H1 (cell line): ENCODE results near the gene SLC16A5. TPM values are rescaled to one million over a fixed set of nuclear protein-coding genes. Genes with fewer than 3 reads are reported as not detected.

Source experiments
- ASH2L ChIP-seq: fragments of 200-600, 300-600 bp; sonication (generic); IDR thresholded peaks from one replicate; pipeline ENCODE4 v1.7.1; 2017; ENCODE audit warnings: low read length
- ATF2 ChIP-seq: IDR thresholded peaks from 2 replicates; pipeline ENCODE4 v1.6.1; 2012; ENCODE audit warnings: low read length, inconsistent platforms
- CHD1 ChIP-seq: IDR thresholded peaks from 2 replicates; pipeline ENCODE4 v1.6.1; 2012; ENCODE audit warnings: low read depth, low read length, improper control_type of control experiment
- CHD2 ChIP-seq: IDR thresholded peaks from 2 replicates; pipeline ENCODE4 v1.6.1; 2012; ENCODE audit warnings: low read length, improper control_type of control experiment
- CREB1 ChIP-seq: IDR thresholded peaks from 2 replicates; pipeline ENCODE4 v1.6.1; 2012; ENCODE audit warnings: inconsistent platforms
- CTBP2 ChIP-seq: IDR thresholded peaks from 2 replicates; pipeline ENCODE4 v1.7.0; 2011; ENCODE audit warnings: borderline replicate concordance, mild to moderate bottlenecking, moderate library complexity, mixed read lengths, low read length; ENCODE audit not compliant: insufficient read depth, insufficient read length
- CTCF ChIP-seq, 3 experiments: IDR thresholded peaks; 1 replicate in 2 of 3; 2 replicates in 1 of 3; pipeline versions ENCODE4 v1.5.1 to v1.6.1; 2011; ENCODE audit warnings: low read length in 3 of 3, mild to moderate bottlenecking in 3 of 3, inconsistent platforms in 2 of 3, low read depth in 1 of 3, moderate library complexity in 1 of 3; ENCODE audit not compliant: insufficient read depth in 1 of 3; ENCODE audit errors: control extremely low read depth in 1 of 3
- EZH2 ChIP-seq: fragments of 200-600 bp; sonication (generic); IDR thresholded peaks from 2 replicates; pipeline ENCODE4 v1.7.1; 2012; ENCODE audit warnings: low read depth, mild to moderate bottlenecking, moderate library complexity, low read length, inconsistent platforms; ENCODE audit not compliant: severe bottlenecking
- NANOG ChIP-seq: IDR thresholded peaks from 2 replicates; pipeline ENCODE4 v1.6.1; 2011; ENCODE audit warnings: low read length, low read depth, mild to moderate bottlenecking, inconsistent platforms; ENCODE audit not compliant: insufficient read depth, poor library complexity, severe bottlenecking
- POLR2A ChIP-seq, 2 experiments: IDR thresholded peaks; 1 replicate in 1 of 2; 2 replicates in 1 of 2; pipeline ENCODE4 v1.6.1; 2011; ENCODE audit warnings: low read depth in 2 of 2, low read length in 2 of 2, mild to moderate bottlenecking in 2 of 2; ENCODE audit errors: control extremely low read depth in 1 of 2
- POLR2AphosphoS5 ChIP-seq: IDR thresholded peaks from 2 replicates; pipeline ENCODE4 v1.6.1; 2011; ENCODE audit warnings: low read depth, low read length
- RAD21 ChIP-seq, 2 experiments: IDR thresholded peaks in 1 of 2; conservative IDR thresholded peaks in 1 of 2; 2 replicates each; pipeline ENCODE4 v1.6.1; 2011; ENCODE audit warnings: low read depth in 2 of 2, low read length in 2 of 2, improper control_type of control experiment in 1 of 2, inconsistent platforms in 1 of 2, mild to moderate bottlenecking in 1 of 2, moderate library complexity in 1 of 2
- polyA plus RNA-seq, 7 experiments: library from polyadenylated mRNA; depleted of rRNA in 3 of 7; stranded (reverse) in 5 of 7; unstranded in 2 of 7; fragments of >200 nt in 5 of 7; fragments of 200-250 nt in 2 of 7; gene quantifications; 1 replicate in 5 of 7; 2 replicates in 1 of 7; 4 replicates in 1 of 7; pipeline versions ENCODE4 v1.2.1 to v1.2.3, GENCODE V29; 2011 to 2013; ENCODE audit warnings: missing spikeins in 2 of 7, mixed read lengths in 2 of 7
- total RNA-seq: library from RNA; stranded (reverse); fragmentation: NEBNext Ultra II Directional; extraction: Animal tissue kit (Norgen Biotek cat#: 25700); gene quantifications from 2 replicates; pipeline ENCODE4 v1.2.1, GENCODE V29; 2021

The SLC16A5 gene
- total and polyA plus RNA-seq, 2 of the 8 experiments (the other 6 are each of a cell fraction or from before 2014, with no cell fraction given): 17.1 to 34.7 TPM

- TF ChIP-seq CTCF (IDR thresholded peaks at IDR 0.05; ENCODE audit: control extremely low read depth in 1 of 3, insufficient read depth in 1 of 3, low read depth in 1 of 3, low read length in 3 of 3) (no peak), POLR2AphosphoS5 (no peak), NANOG (no peak), POLR2A (IDR thresholded peaks at IDR 0.05; ENCODE audit: control extremely low read depth in 1 of 2, low read depth in 2 of 2, low read length in 2 of 2) (no peak), CHD1 (no peak), ASH2L (no peak), EZH2 (no peak), CREB1 (no peak), ATF2 (no peak), CHD2 (no peak), CTBP2 (no peak), RAD21 (IDR thresholded peaks at IDR 0.05 in 1 of 2, conservative IDR thresholded peaks at IDR 0.05 in 1 of 2; ENCODE audit: low read depth in 2 of 2, low read length in 2 of 2) (no peak)
Measured at GRCh38 chr17:75047398-75048098, 40.2 kb upstream of the SLC16A5 start (continued).
